C4-2B (cell line): ENCODE measurements around the gene SCO1.
"Not testable (repeated sequence)": the region's sequence is repeated elsewhere in the genome, so short reads cannot be mapped to it uniquely, and the experiment has no call there.

Experiments
- H3K27ac ChIP-seq: fragments of 450-650 bp; 2 replicates; pipeline ENCODE4 v1.5.1; 2017
- CTCF ChIP-seq: fragments of 450-650 bp; conservative IDR thresholded peaks from 2 replicates; pipeline ENCODE4 v1.5.1; 2017; ENCODE audit warnings: mild to moderate bottlenecking
- ZFX ChIP-seq: fragments of 450-650 bp; IDR thresholded peaks from 2 replicates; pipeline ENCODE4 v1.6.1; 2017

Gene SCO1

GRCh38 chr17:10739386-10739785 lies 42.1 kb upstream of the SCO1 start:
- H3K27ac ChIP-seq: no peak overlapping the region
- no peak for TF ChIP-seq ZFX
- no peak for TF ChIP-seq CTCF

- TF ChIP-seq ZFX (no peak), CTCF (no peak)
Measured at GRCh38 chr17:10738521-10739258, 41.4 kb upstream of the SCO1 start.

DNA sequence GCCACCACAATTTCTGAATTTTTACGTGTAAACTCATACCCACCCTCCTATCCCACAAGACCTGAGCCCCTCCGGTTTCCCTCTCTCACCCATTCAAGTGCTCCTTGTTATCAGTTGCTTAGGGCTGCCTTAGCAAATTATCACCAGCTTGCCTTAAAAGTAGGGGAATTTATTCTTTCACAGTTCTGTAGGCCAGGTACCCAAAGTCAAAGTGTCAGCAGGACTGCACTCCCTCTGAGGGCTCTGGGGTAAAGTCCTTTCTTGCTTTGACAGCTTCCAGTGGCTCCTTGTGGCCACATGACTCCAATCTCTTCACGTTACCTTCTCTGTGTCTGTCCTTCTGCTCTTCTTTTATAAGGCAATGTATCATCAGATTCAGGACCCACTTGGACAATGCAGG lies 40.4 kb upstream of the SCO1 start:
- TF ChIP-seq ZFX (no peak), CTCF (no peak)
- H3K27ac ChIP-seq: no peak overlapping the region

More at GRCh38 chr17:10738521-10739258, 41.4 kb upstream of the SCO1 start:
- no peak overlapping the region for H3K27ac ChIP-seq

- TF ChIP-seq ZFX (no peak), CTCF (peak; percentile 90)
- no peak overlapping the region for H3K27ac ChIP-seq
Measured at GRCh38 chr17:10737168-10737622, 39.9 kb upstream of the SCO1 start.

DNA sequence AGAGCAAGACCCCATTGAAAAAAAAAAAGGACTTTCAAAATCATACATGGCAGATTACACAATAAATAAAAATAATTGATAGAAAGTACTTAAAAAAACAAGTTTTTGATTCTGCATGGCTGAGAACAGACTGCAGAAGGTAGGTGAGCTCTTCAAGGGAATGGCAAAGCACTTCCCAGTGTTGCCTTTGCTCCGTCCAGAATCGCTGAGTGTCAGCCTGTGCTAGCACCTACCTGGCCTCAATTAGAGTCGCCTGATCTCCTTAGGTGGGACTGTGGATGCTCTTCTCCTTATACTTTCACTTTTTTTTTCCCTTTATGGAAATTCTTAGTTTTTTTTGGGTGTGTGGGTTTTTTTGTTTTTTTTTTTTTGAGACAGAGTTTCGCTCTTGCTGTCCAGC lies 38.5 kb upstream of the SCO1 start:
- TF ChIP-seq ZFX (no peak), CTCF (no peak)

DNA sequence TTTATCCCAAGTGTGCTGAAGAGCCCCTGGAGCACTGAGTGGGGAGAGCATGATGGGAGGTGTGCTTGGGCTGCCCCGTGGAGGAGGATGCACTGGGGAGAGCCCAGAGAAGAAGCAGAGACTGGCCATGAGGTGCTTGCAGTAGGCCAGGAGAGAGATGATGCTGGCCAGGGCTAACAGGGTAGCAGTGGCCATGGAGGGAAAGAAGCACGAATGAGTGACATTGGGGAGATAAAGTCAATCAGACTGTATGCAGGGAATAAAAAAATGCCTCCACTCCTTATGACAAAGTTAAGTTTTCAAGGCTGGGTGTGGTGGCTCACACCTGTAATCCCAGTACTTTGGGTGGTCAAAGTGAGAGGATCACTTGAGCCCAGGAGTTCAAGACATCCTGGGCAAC lies 37.9 kb upstream of the SCO1 start:
- TF ChIP-seq CTCF (no peak), ZFX (no peak)
- H3K27ac ChIP-seq: no peak overlapping the region

More for the DNA sequence above, 38.5 kb upstream of the SCO1 start:
- H3K27ac ChIP-seq: no peak overlapping the region

- H3K27ac ChIP-seq: no peak overlapping the region
- TF ChIP-seq ZFX (no peak), CTCF (no peak)
Measured at GRCh38 chr17:10733666-10734065, 36.3 kb upstream of the SCO1 start.

GRCh38 chr17:10732121-10732520 lies 34.8 kb upstream of the SCO1 start:
- not testable (repeated sequence) for H3K27ac ChIP-seq
